ENCODE data around the gene NPDC1.

GRCh38 chr9:137044037-137044436 is 1.9 kb downstream of the NPDC1 start:
- TF ChIP-seq, protein P1, sequence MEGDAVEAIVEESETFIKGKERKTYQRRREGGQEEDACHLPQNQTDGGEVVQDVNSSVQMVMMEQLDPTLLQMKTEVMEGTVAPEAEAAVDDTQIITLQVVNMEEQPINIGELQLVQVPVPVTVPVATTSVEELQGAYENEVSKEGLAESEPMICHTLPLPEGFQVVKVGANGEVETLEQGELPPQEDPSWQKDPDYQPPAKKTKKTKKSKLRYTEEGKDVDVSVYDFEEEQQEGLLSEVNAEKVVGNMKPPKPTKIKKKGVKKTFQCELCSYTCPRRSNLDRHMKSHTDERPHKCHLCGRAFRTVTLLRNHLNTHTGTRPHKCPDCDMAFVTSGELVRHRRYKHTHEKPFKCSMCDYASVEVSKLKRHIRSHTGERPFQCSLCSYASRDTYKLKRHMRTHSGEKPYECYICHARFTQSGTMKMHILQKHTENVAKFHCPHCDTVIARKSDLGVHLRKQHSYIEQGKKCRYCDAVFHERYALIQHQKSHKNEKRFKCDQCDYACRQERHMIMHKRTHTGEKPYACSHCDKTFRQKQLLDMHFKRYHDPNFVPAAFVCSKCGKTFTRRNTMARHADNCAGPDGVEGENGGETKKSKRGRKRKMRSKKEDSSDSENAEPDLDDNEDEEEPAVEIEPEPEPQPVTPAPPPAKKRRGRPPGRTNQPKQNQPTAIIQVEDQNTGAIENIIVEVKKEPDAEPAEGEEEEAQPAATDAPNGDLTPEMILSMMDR (conservative IDR thresholded peaks at IDR 0.05): no peak
- no peak for TF ChIP-seq ZFX (IDR thresholded peaks at IDR 0.05)

All from C4-2B (cell line).